T-helper 9 cell (primary cell): ENCODE results near the gene TMEM238L.

Experiments
- DNase-seq: peaks from one replicate; pipeline ENCODE4 v3.0.0-alpha.2; 2020

The TMEM238L gene

GRCh38 chr17:10772425-10773380 lies 31.2 kb downstream of the TMEM238L start:
- no peak for DNase-seq

- DNase-seq: no peak
Observed at GRCh38 chr17:10771148-10771547, 32.8 kb downstream of the TMEM238L start.

GRCh38 chr17:10769840-10770239 lies 34.1 kb downstream of the TMEM238L start:
- no peak for DNase-seq

- DNase-seq: no peak
Observed at GRCh38 chr17:10768750-10769251, 35.1 kb downstream of the TMEM238L start.

DNA sequence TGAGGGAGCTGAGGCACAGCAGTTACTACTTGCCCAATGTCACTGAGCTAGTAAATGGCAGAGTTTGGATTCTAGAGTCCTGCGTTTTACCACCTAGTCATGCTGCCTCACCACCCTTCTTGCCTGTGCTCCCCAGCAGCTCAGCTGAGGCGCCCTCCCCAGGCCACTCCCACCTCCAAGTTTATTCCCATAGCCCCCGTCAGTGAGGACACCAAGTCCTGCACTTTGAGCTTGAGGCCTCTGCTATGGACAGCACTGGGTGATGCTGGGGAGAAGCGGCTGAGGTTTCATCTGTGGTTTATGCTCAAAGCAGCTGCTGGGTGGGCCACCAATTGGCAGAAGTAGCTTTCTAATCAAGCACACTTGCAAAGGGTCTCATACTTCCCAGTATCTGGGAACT lies 36.7 kb downstream of the TMEM238L start:
- no peak for DNase-seq

DNA sequence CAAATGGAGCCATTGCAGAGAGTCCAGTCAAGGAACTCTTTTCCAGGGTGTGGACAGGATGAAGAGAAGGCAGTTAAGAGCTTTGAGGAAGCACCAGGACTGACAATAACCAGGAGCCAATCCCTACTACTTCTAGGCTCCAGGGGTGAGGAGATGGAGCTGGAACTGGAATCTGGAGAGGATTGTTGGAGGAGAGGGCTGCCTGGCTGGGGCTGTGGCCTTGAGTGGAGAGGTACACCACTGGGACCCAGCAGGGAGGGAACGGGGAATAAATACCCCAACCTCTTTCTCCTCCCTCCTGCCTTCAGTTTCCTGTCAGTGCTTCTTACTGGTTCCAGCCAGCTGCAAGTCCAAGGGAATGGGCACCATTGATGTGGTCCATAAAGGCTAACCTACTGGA lies 41.9 kb downstream of the TMEM238L start:
- no peak for DNase-seq

- DNase-seq: no peak
Observed at GRCh38 chr17:10761281-10761680, 42.6 kb downstream of the TMEM238L start.

- no peak for DNase-seq
Observed at GRCh38 chr17:10758062-10758461, 45.8 kb downstream of the TMEM238L start.

DNA sequence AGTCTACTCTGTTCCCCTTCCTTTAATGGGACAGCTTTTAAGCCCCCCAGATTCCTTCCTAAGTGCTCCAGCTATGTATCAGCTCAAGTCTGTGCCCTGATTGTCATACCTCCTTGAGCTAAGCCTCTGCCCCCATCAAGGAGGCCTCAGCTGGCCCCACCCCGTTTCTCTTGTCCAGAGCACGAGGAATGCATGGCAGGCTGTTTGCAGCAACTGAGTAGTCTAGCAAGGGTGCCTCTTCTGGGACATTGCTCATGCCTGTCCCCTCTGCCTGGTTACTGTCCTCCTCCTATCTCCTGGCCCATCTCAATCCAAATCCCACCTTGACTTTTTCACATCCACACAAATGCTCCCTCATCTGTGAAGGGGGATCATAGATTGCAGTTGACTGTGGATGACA lies 46.3 kb downstream of the TMEM238L start:
- no peak for DNase-seq

DNA sequence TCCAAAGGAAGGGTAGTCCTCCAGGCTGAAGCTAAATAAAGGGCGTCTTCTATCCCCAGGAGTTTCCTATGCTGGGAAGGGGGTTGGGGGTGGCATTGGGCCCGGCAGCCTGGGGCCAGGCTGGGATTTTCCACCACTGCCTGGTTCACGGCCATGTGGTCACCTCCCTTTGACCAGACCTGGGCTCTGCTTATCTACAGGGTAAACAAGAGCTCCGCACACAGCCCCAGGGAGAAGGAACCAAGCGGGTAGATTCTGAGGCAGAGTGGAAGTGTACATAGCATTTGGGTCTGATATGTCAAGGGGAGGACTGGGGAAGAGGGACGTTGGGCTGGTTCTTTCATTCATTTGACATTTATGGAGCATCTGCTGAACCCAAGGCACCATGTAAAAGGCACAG lies 46.8 kb downstream of the TMEM238L start:
- DNase-seq: no peak

GRCh38 chr17:10756619-10757018 lies 47.3 kb downstream of the TMEM238L start:
- no peak for DNase-seq

DNA sequence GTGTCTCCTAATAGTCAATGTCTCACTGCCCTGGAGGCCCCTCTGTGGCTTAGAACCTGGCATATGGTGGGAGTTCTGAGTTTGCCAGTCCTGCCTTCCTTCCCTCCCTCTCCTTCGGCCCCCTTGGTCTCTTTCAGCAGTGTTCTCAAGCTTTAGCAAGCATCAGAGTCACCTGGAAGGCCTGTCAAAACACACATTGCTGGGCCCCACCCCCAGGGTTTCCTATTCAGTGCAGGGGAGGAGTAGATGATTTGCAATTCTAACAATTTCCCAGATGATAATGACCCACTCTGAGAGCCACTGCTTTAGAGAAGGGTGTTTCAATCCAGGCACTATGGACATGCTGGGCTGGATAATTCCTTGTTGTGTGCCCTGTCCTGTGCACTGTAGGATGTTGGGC lies 47.7 kb downstream of the TMEM238L start:
- DNase-seq: no peak

DNA sequence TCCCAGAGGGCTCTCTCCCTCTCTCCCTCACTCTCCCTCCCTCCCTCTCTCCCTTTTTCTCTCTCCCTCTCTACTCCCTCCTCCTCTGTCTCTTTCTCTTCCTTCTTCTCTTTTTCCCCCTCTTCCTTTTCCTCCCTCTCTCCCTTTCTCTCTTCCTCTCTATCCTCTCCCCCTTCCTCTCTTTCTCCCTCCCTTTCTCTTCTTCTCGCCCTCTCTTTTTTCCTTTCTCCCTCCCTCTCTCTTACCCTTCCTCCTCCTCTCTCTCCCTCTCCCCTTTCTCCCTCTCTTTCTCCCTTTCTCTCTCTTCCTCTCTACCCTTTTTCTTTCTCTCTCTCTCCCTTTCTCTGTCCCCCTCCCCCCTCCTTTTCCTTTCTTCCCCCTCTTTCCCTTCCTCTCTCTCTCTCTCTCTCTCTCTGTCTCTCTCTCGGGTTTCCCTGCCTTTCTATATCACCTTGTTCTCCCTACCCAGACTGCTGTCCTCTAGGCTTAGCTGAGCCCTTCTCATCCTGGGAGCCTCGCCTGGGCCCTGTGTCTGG lies 48.2 kb downstream of the TMEM238L start:
- DNase-seq: no peak

GRCh38 chr17:10754861-10755591 lies 48.9 kb downstream of the TMEM238L start:
- no peak for DNase-seq

DNA sequence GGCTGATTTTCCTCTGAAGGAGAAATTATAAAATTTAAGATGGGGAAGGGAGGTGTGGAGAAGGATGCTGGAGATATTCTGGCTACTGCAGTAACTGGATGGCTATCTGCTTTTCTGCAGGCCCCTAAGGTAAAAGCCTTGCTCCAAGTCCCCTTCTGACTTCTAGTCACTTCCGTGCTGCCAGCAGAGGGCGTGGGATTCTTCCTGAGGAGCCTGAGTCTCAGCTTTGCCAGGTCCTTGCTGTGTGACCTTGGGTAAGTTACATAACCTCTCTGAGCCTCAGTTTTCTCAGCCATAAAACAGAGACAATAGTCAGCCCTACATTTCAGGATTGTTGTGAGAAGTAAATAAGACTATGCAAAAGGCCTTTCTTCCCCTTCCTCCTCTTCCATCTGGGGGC lies 49.8 kb downstream of the TMEM238L start:
- no peak for DNase-seq

GRCh38 chr17:10752696-10753095 lies 51.2 kb downstream of the TMEM238L start:
- DNase-seq: no peak

GRCh38 chr17:10751563-10751962 lies 52.3 kb downstream of the TMEM238L start:
- no peak for DNase-seq

DNA sequence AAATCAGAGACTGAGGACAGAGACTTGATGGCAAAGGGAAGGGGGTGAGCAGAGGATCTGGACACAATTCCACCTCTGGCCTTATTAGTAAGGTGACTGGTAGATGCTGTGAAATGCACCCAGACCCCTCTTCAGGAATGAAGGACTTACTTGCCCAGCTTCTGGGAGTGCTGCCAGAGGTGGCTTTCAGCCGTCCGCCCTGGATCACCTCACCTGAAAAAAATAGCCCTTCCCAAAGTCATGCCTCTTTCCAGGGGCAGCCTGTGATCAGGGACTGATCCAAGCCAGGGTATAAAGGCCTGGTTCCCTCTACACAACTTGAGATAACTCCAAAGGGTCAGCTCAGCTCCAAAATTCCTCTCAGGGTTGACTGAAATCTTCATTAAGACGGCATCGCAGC lies 53.7 kb downstream of the TMEM238L start:
- no peak for DNase-seq

GRCh38 chr17:10748531-10749181 lies 55.2 kb downstream of the TMEM238L start:
- DNase-seq: no peak

GRCh38 chr17:10745231-10745630 lies 58.7 kb downstream of the TMEM238L start:
- no peak for DNase-seq
